Colonic mucosa (tissue), 4 donors: ENCODE measurements around the gene FES. TPM values are rescaled to one million over a fixed set of nuclear protein-coding genes. Genes with fewer than 3 reads are reported as not detected.
A peak's percentile ranks its signal among the peaks of the same experiment; 100 is the strongest.
"Not testable (repeated sequence)": the region's sequence is repeated elsewhere in the genome, so short reads cannot be mapped to it uniquely, and the experiment has no call there.

Experiments
- DNase-seq: peaks from one replicate; pipeline ENCODE4 v3.0.0-alpha.2; 2020
- H3K27ac ChIP-seq: fragments of 200-600 bp; one replicate; pipeline ENCODE4 v1.8.0; 2021
- H3K27me3 ChIP-seq: fragments of 200-600 bp; one replicate; pipeline ENCODE4 v1.8.0; 2021
- H3K36me3 ChIP-seq: fragments of 200-600 bp; one replicate; pipeline ENCODE4 v1.8.0; 2021
- H3K4me1 ChIP-seq: fragments of 200-600 bp; one replicate; pipeline ENCODE4 v1.8.0; 2021; ENCODE audit warnings: mild to moderate bottlenecking
- H3K4me3 ChIP-seq: fragments of 200-600 bp; one replicate; pipeline ENCODE4 v1.8.0; 2021
- H3K9ac ChIP-seq, 2 donors: one replicate each; pipeline ENCODE4 v1.7.0; 2013; ENCODE audit warnings: control low read depth in 2 of 2, low read depth in 2 of 2, low read length in 2 of 2
- H3K9me3 ChIP-seq: fragments of 200-600 bp; one replicate; pipeline ENCODE4 v1.8.0; 2021
- intact Hi-C: fragments of 100-400 bp; cut with DNase I; formaldehyde crosslinking; loops from one replicate; pipeline ENCODE4 v1.14.1; 2022
- total RNA-seq, 2 donors: library from RNA; stranded (reverse); fragmentation: NEBNext Ultra II Directional in 1 of 2; extraction: Animal tissue kit (Norgen Biotek cat#: 25700) in 1 of 2; gene quantifications; one replicate each; pipeline ENCODE4 v1.2.1, GENCODE V29; 2021
- TF ChIP-seq, protein P1 (sequence below): fragments of 200-600 bp; IDR thresholded peaks from one replicate; pipeline ENCODE4 v1.8.0; 2022; ENCODE audit warnings: antibody characterized with exemption, mild to moderate bottlenecking
- donor health status: healthy.
- donor health status: DM: no; HTN: no; CAD: no.
- donor health status: DM: no; HTN: no; CAD: no.

Gene FES
- total RNA-seq, 2 donors from 2014 or later = 6.5 to 8.8 TPM

DNA sequence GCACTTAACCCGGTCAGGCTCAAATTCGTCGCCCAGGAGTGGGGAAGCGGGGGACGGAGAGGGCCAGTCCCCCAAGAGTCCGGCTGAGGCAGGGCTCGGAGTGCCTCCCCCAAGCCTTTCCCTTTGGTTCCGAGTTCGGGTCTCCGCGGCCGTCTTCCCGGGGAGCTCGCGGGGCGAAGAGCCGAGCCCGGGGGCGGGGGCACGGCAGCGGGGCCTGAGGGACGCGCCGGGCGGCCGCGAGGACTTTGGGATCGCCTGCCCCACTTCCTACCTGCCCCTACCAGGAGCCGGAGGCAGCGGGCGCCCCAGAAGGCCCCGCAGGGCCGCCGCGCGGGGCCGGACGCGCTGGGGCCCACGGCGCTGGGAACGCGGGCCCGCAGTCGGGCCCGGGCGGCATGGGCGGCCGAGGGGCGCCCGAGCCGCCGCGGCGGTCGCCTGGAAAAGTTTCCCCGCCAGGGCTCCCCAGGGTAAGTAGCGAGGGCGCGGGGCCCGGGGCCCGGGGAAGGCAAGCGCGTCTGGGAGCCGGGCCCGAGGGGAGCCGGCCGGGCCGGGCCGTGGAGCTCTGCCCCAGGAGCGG lies 13.1 kb upstream of the FES start:
- H3K4me1 ChIP-seq = peaks cover 40% of the 10 kb centered on the region
- H3K9me3 ChIP-seq = no peaks in the 10 kb centered on the region
- H3K4me3 ChIP-seq = peak overlapping the region; percentile 81
- intact Hi-C loops = no loop called here
- TF ChIP-seq, protein P1, sequence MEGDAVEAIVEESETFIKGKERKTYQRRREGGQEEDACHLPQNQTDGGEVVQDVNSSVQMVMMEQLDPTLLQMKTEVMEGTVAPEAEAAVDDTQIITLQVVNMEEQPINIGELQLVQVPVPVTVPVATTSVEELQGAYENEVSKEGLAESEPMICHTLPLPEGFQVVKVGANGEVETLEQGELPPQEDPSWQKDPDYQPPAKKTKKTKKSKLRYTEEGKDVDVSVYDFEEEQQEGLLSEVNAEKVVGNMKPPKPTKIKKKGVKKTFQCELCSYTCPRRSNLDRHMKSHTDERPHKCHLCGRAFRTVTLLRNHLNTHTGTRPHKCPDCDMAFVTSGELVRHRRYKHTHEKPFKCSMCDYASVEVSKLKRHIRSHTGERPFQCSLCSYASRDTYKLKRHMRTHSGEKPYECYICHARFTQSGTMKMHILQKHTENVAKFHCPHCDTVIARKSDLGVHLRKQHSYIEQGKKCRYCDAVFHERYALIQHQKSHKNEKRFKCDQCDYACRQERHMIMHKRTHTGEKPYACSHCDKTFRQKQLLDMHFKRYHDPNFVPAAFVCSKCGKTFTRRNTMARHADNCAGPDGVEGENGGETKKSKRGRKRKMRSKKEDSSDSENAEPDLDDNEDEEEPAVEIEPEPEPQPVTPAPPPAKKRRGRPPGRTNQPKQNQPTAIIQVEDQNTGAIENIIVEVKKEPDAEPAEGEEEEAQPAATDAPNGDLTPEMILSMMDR = no peak
- H3K36me3 ChIP-seq = no peaks in the 10 kb centered on the region
- peak; percentile 47 for DNase-seq
- peak overlapping the region; percentile 85 to 93 for H3K9ac ChIP-seq
- no peaks in the 10 kb centered on the region for H3K27me3 ChIP-seq
- peak overlapping the region; percentile 88 for H3K27ac ChIP-seq

DNA sequence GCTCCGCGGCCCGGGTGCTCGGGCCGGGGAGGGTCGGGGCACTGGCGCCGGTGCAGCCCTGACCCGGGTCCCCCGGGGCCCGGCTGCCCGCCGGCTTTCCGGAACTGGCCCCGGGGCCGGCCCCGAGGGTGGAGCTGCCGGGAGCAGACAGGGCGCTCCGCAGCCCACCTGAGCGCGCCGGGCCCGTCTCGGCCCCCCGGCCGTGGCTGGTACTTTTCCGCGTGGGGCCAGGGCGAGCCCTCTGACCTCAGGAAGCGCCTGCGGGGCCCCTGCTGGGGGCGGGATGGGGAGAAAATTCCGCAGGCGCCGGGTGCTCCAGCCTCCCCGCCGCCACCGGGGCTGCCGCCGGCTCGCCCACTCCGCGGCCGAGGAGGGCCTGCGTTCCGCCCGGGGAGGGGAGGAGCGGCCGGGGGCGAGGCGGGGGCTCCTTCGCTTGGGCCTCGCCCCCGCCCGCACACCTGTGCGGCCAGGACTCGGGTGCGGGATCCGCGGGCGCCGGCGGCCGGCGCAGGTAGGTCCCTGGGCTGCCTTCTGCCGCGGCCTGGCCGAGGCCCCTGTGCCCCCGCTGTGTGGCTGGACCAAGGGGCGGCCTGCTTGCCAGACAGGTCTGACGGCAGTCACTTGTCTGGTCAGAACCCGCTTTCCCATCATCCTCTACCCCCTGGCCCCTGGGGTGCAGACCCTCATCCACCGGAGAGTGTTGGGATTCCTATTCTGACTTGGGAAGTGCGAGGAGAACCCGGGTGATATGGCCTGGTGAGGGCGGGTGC lies 12.4 kb upstream of the FES start:
- Histone ChIP-seq H3K9me3 (no peaks in the 10 kb centered on the region), H3K27ac (peak overlapping the region; percentile 88), H3K4me3 (peak overlapping the region; percentile 81), H3K27me3 (no peaks in the 10 kb centered on the region), H3K9ac (peak overlapping the region; percentile 85 to 93), H3K36me3 (peaks cover 5% of the 10 kb centered on the region), H3K4me1 (peaks cover 40% of the 10 kb centered on the region)
- peak; percentile 58 for DNase-seq
- intact Hi-C loops = no loop called here
- TF ChIP-seq, protein P1 = no peak

DNA sequence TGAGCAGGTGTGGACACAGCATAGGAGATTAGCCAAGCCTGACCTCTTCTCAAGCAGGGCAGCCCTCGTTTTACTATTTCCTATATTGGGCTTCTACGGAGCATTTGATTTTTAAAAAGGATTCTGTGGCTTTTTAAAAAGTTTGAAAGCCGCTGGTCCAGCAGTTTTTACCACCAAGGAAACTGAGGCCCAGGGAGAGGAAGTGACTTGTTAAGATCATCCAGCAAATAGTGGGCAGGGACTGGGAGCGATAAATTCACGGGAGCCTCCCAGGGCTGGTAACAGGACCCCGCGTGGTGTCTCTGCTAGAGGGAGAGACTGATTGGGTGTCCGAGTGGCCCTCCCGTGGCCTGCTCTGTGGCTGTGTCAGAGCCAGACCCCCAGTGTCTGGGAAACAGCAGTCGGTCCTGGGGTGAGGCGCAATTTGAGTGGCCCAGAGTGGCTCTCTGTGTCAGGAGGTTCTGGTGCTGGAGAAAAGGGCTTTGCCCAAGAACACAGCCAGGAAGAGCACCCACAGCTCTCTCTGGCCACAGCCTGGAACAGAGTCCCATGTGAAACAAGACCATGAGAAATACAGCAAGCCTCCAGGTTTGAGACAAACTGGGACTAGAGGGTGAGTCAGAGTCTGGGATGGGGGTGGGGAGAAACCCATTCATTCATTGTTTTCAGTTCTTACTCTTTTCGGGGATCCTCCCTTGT lies 11.7 kb upstream of the FES start:
- H3K9me3 ChIP-seq = no peaks in the 10 kb centered on the region
- peak overlapping the region; percentile 85 to 93 for H3K9ac ChIP-seq
- peak; percentile 29 for DNase-seq
- H3K4me3 ChIP-seq = peak overlapping the region; percentile 81
- H3K4me1 ChIP-seq = peaks cover 40% of the 10 kb centered on the region
- TF ChIP-seq, protein P1 = no peak
- intact Hi-C loops = no loop called here
- peaks cover 12% of the 10 kb centered on the region for H3K36me3 ChIP-seq
- peak overlapping the region; percentile 88 for H3K27ac ChIP-seq
- H3K27me3 ChIP-seq = no peaks in the 10 kb centered on the region

DNA sequence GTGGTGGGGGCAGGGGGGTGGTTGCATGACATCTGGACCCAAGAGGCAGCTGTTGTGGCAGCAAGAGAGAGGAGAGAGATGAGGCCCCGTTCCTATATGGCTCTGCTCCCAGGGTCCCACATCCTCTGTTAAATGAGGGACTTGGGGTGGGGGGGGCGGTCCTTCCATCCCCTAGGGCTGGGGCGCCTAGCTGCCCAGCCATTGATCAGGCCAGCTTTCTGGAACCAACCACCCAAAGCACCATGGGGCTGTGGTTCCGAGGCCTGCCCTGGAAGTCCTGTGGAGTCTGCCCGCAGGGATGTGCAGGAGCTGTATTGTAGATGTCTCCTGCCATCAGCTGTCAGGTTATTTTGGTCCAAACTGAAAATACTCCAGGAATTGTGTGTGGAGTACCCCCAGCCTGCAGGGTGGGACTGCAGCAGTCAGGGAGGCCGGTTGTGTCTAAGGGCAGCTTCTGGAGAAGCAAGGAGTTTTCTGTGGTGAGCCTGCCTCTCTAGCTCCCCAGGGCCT lies 10.8 kb upstream of the FES start:
- Histone ChIP-seq H3K4me1 (peaks cover 40% of the 10 kb centered on the region), H3K27me3 (no peaks in the 10 kb centered on the region), H3K9me3 (no peaks in the 10 kb centered on the region), H3K4me3 (peak overlapping the region; percentile 81), H3K27ac (no peak overlapping the region), H3K9ac (peak overlapping the region; percentile 53 to 85), H3K36me3 (peaks cover 20% of the 10 kb centered on the region)
- no peak for DNase-seq
- TF ChIP-seq, protein P1 = no peak
- intact Hi-C loops = no loop called here

DNA sequence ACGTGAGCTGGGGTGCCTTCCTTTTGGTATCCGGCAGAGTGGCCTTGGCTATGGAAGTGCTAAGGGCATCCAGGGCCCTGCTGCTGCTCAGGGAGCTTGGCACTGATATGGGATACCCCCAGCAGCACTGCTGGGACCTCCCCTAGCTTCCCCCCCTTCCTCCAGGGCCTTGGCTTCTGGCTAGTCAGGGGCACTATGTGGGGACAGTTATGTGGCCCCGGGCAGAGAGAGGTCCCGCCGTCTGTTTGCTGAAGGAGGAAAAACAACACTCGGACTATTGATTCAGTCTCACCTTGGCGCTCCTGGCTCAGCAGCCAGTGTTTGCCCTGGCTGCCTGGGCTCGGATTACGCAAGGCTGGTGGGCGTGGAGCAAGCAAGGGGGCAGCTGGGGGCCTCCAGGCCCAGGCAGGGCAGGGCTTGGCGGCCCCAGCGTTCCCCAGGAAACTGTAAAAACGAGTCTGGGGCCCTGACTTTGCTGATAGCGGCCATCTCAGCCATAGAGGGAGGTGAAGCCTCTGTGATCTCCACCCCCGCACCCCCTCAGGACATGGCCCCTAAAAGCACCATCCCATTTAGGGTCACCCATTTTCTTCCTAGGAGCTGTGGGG lies 10.2 kb upstream of the FES start:
- Histone ChIP-seq H3K4me3 (no peak overlapping the region), H3K36me3 (peaks cover 20% of the 10 kb centered on the region), H3K9me3 (no peaks in the 10 kb centered on the region), H3K9ac (peak overlapping the region; percentile 53 to 85), H3K4me1 (peaks cover 35% of the 10 kb centered on the region), H3K27me3 (no peaks in the 10 kb centered on the region), H3K27ac (no peak overlapping the region)
- peak; percentile 56 for DNase-seq
- TF ChIP-seq, protein P1 = no peak
- intact Hi-C loops = no loop called here

DNA sequence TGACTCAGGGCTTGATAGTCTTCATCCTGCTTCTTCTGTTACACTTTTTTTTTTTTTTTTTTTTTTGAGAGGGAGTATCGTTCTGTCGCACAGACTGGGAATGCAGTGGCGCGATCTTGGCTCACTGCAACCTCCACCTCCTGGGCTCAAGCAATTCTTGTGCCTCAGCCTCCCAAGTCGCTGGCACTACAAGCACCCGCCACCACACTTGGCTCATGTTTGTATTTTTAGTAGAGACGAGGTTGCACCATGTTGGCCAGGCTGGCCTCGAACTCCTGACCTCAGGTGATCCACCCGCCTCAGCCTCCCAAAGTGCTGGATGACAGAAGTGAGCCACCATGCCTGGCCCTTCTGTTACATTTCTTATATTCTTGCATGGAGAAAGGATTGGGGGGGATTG lies 9.3 kb upstream of the FES start:
- H3K9ac ChIP-seq, H3K9me3 ChIP-seq, DNase-seq, H3K27me3 ChIP-seq, intact Hi-C loops, H3K4me3 ChIP-seq, H3K27ac ChIP-seq: not testable (repeated sequence)
- Histone ChIP-seq H3K4me1 (peaks cover 26% of the 10 kb centered on the region), H3K36me3 (peaks cover 20% of the 10 kb centered on the region)
